Ectodermal cell (in vitro differentiated cells): ENCODE measurements around the gene LYRM7.
"Not testable (repeated sequence)": the region's sequence is repeated elsewhere in the genome, so short reads cannot be mapped to it uniquely, and the experiment has no call there.

Experiments
- H3K27ac ChIP-seq: 2 replicates; pipeline ENCODE4 v1.7.0; 2013; ENCODE audit warnings: mild to moderate bottlenecking, low read depth, low read length; ENCODE audit not compliant: insufficient read depth, poor library complexity, severe bottlenecking
- H3K27me3 ChIP-seq: 2 replicates; pipeline ENCODE4 v1.7.0; 2013; ENCODE audit warnings: mild to moderate bottlenecking, low read length; ENCODE audit not compliant: insufficient read depth, control insufficient read depth, poor library complexity, severe bottlenecking
- H3K36me3 ChIP-seq: one replicate; pipeline ENCODE4 v1.7.0; 2013; ENCODE audit warnings: low read length; ENCODE audit not compliant: control insufficient read depth, insufficient read depth
- H3K4me1 ChIP-seq: one replicate; pipeline ENCODE4 v1.7.0; 2013; ENCODE audit warnings: low read length; ENCODE audit not compliant: control insufficient read depth, insufficient read depth
- H3K4me3 ChIP-seq: 2 replicates; pipeline ENCODE4 v1.7.0; 2013; ENCODE audit warnings: low read depth, low read length, control low read depth; ENCODE audit not compliant: insufficient read depth
- H3K9me3 ChIP-seq: 2 replicates; pipeline ENCODE4 v1.7.0; 2013; ENCODE audit warnings: mild to moderate bottlenecking, low read length, moderate library complexity; ENCODE audit not compliant: control insufficient read depth
- WGBS, 2 experiments: methylation state at CpG; one replicate each; pipeline ENCODE4 v1.1.7; 2013; ENCODE audit warnings: missing lambda C conversion rate in 2 of 2; 5-methylcytosine and 5-hydroxymethylcytosine counted together

Gene LYRM7

GRCh38 chr5:131171276-131171810 is 599 bp downstream of the LYRM7 start:
- no peaks in the 10 kb centered on the region for H3K9me3 ChIP-seq
- no peak overlapping the region for H3K27ac ChIP-seq
- 10 to 11% methylated on average over 11 of the region's 11 CpGs for WGBS, 2 experiments
- peak overlapping the region; percentile 76 for H3K4me3 ChIP-seq
- no peaks in the 10 kb centered on the region for H3K36me3 ChIP-seq
- no peaks in the 10 kb centered on the region for H3K27me3 ChIP-seq
- H3K4me1 ChIP-seq: peaks cover 6% of the 10 kb centered on the region

DNA sequence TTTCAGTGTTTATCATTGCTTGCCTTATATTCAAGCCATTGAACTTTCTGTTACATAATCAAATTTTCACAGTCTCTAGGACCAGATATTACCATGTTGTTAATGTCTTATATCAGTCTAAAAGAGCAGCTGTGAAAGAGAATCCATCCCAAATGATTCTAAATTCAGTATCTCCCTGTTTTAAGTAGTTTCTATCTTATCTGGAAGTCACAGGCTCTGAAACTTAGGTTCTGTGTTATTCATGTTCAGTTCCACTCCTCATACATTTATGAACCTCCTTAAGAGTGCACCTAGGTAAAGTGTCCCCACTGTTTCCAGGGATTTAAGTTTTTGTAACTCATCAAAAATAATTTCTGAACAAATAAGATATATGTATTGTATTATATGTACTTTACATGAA is 9.7 kb downstream of the LYRM7 start:
- no peaks in the 10 kb centered on the region for H3K36me3 ChIP-seq
- no peaks in the 10 kb centered on the region for H3K27me3 ChIP-seq
- H3K9me3 ChIP-seq: no peaks in the 10 kb centered on the region
- H3K4me1 ChIP-seq: no peaks in the 10 kb centered on the region
- H3K27ac ChIP-seq: no peak overlapping the region
- no peak overlapping the region for H3K4me3 ChIP-seq

DNA sequence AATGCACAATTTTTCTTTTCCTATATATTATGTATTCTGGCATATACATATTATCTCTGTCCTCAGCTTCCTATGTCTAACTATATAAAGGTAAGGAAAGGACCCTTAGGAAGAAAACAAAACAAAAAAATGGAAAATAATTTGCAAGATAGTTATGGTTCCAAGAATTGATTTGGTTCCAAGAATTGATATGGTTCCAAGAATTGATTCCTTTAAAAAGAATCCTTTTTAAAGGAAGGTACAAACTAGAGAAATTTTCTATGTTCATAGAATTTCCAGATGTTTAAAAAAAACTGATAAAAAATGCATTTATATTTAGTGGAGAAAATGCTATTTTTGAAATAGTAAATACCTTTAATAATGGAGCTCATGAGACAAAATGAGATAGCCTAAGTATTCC is 12.1 kb downstream of the LYRM7 start:
- Histone ChIP-seq H3K27me3 (no peaks in the 10 kb centered on the region), H3K27ac (no peak overlapping the region), H3K4me1 (no peaks in the 10 kb centered on the region), H3K9me3 (no peaks in the 10 kb centered on the region), H3K36me3 (no peaks in the 10 kb centered on the region), H3K4me3 (no peak overlapping the region)

- H3K4me1 ChIP-seq: no peaks in the 10 kb centered on the region
- no peaks in the 10 kb centered on the region for H3K9me3 ChIP-seq
- no peaks in the 10 kb centered on the region for H3K36me3 ChIP-seq
- H3K27me3 ChIP-seq: no peaks in the 10 kb centered on the region
- no peak overlapping the region for H3K4me3 ChIP-seq
- no peak overlapping the region for H3K27ac ChIP-seq
Measured at GRCh38 chr5:131185523-131186104, 14.9 kb downstream of the LYRM7 start.

DNA sequence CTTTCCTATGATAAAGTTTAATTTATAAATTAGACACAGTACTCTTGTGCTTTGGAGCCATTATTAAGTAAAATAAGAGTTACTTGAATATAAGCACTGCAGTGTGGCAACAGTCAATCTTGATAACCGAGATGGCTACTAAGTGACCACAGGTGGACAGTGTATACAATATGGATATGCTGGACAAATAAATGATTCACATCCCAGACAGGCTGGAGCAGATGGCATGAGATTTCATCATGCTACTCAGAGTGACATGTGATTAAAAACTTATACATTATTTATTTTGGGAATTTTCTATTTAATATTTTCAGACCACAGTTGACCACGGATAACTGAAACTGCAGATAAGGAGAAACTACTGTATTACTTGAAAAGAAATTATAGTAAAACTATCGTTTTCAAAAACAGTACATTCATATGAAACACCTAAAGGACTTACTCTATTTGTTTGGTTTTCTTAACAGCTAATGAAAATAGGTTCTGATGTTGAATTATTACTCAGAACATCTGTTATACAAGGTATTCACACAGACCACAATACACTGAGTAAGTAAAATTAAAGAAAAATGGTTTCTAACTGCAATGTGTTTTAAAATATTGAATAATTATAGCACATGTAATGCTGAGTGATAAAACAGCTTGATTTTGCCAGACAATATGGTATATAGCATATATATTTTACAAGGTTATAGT is 16.0 kb downstream of the LYRM7 start:
- H3K27me3 ChIP-seq: no peaks in the 10 kb centered on the region
- H3K9me3 ChIP-seq: no peaks in the 10 kb centered on the region
- no peaks in the 10 kb centered on the region for H3K4me1 ChIP-seq
- no peaks in the 10 kb centered on the region for H3K36me3 ChIP-seq
- H3K27ac ChIP-seq: no peak overlapping the region
- H3K4me3 ChIP-seq: no peak overlapping the region
- WGBS, 2 experiments: 95 to 100% methylated on average over 1 of the region's 3 CpGs

DNA sequence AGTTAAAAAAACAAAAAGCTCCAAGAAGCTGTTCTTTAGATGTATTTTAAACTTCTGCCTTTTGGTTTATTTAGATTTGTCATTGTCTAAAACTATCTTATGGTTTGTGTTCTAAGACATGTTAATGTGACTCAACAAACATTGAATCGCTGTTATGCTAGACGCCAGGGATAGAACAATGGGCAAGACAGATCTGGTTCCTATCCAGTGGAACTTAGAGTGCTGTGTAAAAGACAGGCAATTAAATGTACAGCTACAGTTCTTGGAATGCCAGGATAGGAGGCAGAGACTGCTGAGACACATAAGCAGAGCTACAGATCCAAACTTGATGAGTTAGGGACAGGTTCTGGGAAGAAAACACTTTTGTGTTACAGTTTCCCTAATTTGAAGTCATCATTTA is 22.4 kb downstream of the LYRM7 start:
- H3K27me3 ChIP-seq: no peaks in the 10 kb centered on the region
- no peaks in the 10 kb centered on the region for H3K36me3 ChIP-seq
- H3K9me3 ChIP-seq: no peaks in the 10 kb centered on the region
- WGBS, 2 experiments: 95 to 96% methylated on average over 2 of the region's 2 CpGs
- H3K4me3 ChIP-seq: no peak overlapping the region
- H3K4me1 ChIP-seq: peaks cover 3% of the 10 kb centered on the region
- no peak overlapping the region for H3K27ac ChIP-seq

DNA sequence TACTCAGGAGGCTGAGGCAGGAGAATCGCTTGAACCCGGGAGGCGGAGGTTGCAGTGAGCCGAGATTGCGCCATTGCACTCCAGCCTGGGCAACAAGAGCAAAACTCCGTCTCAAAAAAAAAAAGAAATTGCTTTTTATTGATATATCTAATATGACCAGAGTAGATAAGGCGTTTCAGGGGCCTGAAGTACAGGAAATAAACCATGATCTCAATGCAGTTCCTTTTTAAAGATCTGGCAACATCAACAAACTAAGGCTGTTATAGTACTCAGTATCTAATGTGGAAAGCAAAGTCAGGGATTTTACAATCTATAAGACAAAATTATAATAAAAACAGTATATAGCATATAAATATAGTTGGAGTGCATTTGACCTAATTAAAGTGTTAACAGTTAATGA is 23.2 kb downstream of the LYRM7 start:
- 93 to 95% methylated on average over 3 to 7 of the region's 7 CpGs for WGBS, 2 experiments
- H3K27ac ChIP-seq, H3K4me1 ChIP-seq, H3K4me3 ChIP-seq, H3K36me3 ChIP-seq, H3K27me3 ChIP-seq, H3K9me3 ChIP-seq: not testable (repeated sequence)

- Histone ChIP-seq H3K4me3 (no peak overlapping the region), H3K27ac (no peak overlapping the region), H3K4me1 (peaks cover 3% of the 10 kb centered on the region), H3K27me3 (no peaks in the 10 kb centered on the region), H3K36me3 (no peaks in the 10 kb centered on the region), H3K9me3 (no peaks in the 10 kb centered on the region)
- 94 to 96% methylated on average over 5 of the region's 5 CpGs for WGBS, 2 experiments
Measured at GRCh38 chr5:131194725-131195124, 24.0 kb downstream of the LYRM7 start.

DNA sequence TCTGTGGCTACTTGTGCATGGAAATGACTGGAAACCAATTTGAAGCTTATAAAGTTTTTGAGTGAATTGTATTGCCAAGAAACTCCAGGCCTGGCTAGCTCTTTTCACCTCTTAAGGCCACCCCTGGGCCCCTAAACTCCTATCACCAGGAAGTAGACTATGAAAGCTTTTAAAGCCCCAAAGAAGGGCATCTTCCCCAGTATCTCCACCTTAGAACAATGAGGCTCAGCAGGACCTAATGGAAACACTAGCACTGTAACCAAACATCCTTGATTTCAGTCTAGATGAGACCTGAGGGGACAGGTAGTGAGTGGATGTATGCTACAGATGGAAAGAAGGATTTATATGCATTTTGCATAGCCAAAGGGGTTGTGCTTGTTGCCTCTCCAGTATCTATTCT is 25.0 kb downstream of the LYRM7 start:
- H3K36me3 ChIP-seq: no peaks in the 10 kb centered on the region
- no peaks in the 10 kb centered on the region for H3K27me3 ChIP-seq
- no peak overlapping the region for H3K27ac ChIP-seq

DNA sequence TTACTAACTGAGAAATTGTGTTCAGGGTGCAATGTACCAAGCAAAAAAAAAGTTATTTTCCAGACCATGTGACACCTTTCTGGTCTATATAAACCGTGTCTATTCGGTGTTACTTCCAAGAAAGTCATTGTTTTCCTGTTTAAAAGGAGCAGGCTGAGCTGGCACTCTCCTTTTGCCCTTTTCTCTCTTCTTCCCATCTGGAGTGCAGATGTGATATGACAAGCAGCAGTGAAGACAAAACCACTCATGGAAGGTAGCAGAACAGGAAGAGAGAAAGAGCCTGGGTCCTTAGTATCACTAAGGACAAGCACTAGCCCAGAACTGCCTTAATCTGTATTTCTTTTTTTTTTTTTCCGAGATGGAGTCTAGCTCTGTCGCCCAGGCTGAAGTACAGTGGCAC is 25.6 kb downstream of the LYRM7 start:
- Histone ChIP-seq H3K36me3 (no peaks in the 10 kb centered on the region), H3K27ac (no peak overlapping the region), H3K4me3 (no peak overlapping the region), H3K27me3 (no peaks in the 10 kb centered on the region), H3K9me3 (no peaks in the 10 kb centered on the region), H3K4me1 (peaks cover 3% of the 10 kb centered on the region)
- 93 to 94% methylated on average over 4 of the region's 4 CpGs for WGBS, 2 experiments

More for the DNA sequence above, 25.0 kb downstream of the LYRM7 start:
- Histone ChIP-seq H3K4me3 (no peak overlapping the region), H3K9me3 (no peaks in the 10 kb centered on the region), H3K4me1 (peaks cover 3% of the 10 kb centered on the region)
